AG09309 (cell line): ENCODE results near the gene VPS52.

Experiments used
- DNase-seq: peaks from one replicate; pipeline ENCODE4 v3.0.0-alpha.2; 2010; ENCODE audit warnings: low read depth
- H3K4me3 ChIP-seq: 2 replicates; pipeline ENCODE4 v1.5.1; 2011; ENCODE audit warnings: mild to moderate bottlenecking, low read depth, low read length, moderate library complexity; ENCODE audit not compliant: control insufficient read depth
- CTCF ChIP-seq: IDR thresholded peaks from 2 replicates; pipeline ENCODE4 v1.5.1; 2011; ENCODE audit warnings: mild to moderate bottlenecking, low read depth, low read length, inconsistent platforms; ENCODE audit not compliant: insufficient read depth, control insufficient read depth; ENCODE audit errors: missing control alignments

VPS52 gene

DNA sequence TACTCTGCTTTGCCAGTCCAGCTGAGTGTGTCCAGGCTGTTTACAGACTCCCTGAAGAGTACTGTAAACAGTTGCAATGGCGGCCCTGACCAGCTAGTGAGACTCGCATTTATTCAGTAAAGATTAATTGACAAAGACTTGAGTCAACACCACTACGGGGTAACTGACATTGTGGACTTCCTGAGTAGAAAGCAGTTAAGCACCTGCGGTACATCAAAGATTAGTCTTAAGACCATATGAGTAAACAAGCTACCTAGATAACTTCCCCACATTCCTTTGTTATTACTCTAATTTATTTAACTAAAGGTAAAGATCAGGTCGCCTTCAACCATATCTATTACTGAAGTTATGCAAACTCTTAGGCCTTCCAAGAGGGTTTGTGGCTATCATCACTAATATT is 12.6 kb downstream of the VPS52 start:
- no peak for TF ChIP-seq CTCF
- DNase-seq = no peak
- no peak overlapping the region for H3K4me3 ChIP-seq

DNA sequence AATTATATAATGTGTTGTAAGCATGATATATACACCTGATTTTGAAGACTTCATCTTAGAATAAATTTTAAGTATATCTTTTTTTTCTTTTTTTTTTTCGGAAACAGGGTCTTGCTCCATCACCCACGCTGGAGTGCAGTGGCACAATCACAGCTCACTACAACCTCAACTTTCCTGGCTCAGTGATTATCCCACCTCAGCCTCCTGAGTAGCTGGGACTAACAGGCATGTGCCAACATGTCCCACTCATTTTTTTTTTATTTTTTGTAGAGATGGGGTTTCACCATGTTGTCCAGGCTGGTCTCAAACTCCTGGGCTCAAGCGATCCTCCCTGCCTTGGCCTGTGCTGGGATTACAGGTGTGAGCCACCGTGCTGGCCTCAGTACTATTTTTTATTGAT is 17.1 kb downstream of the VPS52 start:
- H3K4me3 ChIP-seq = no peak overlapping the region
- DNase-seq = no peak
- TF ChIP-seq CTCF = no peak

- no peak overlapping the region for H3K4me3 ChIP-seq
- DNase-seq = no peak
- no peak for TF ChIP-seq CTCF
These were observed 18.9 kb downstream of the VPS52 start for GRCh38 chr6:33252759-33253158.

- TF ChIP-seq CTCF = no peak
- no peak overlapping the region for H3K4me3 ChIP-seq
- DNase-seq = no peak
These were observed 20.2 kb downstream of the VPS52 start for GRCh38 chr6:33251395-33252012.

- TF ChIP-seq CTCF = no peak
- no peak for DNase-seq
- no peak overlapping the region for H3K4me3 ChIP-seq
These were observed 20.9 kb downstream of the VPS52 start for GRCh38 chr6:33250731-33251130.

DNA sequence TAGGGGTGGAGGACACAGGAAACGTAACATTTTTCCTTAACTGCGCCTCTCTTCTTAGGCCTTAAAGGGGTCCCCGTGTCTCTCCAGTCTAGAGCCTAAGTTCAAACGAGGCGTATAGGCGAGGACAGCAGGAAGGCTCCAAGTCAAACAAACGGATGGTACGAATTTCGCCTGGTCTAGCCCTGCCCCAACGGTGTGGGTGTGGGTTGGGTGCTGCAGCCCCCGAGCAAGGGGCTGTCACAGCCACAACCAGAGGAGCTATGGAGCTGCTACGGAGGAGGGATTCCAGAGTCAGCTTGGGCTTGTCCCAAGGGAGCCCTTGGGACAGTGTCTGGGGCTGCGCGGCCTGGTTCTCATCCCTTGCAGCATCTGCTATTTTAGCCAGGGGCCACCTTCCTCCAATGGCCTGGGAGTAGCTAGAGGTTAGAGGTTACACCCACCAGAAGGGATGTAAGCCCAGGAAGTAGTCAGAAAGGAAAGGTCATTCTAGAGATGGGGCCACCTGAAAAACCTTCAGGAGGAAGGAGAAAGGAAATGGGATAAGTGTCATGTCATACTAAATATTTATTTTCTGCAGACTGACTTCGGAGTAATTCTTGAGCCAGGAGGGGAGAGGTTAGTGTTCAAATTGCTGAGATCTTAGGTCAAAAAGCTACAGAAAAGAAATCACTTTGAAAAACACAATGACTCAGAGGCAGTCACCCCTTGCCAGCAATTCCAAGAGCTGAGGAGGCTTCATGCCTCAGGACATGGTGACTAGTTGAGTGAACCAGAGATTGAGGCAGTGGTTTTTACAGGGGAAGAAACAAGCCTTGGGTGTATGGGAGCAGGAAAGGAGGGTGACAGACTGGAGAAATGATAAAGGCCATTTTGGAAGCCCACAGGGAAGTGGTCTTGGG is 21.7 kb downstream of the VPS52 start:
- TF ChIP-seq CTCF = no peak
- H3K4me3 ChIP-seq = peak overlapping the region; percentile 57
- no peak for DNase-seq
